Lower leg skin (tissue), 3 donors: ENCODE results near the gene CHD5.

Experiments used
- POLR2A ChIP-seq, 2 donors: fragments of 450-650 bp; IDR thresholded peaks; one replicate each; pipeline ENCODE4 v1.6.1; 2016 to 2017; ENCODE audit warnings: antibody characterized with exemption in 2 of 2, mild to moderate bottlenecking in 1 of 2, moderate library complexity in 1 of 2
- TF ChIP-seq, protein P1 (sequence below), 3 donors: fragments of 450-650 bp; IDR thresholded peaks; one replicate each; pipeline ENCODE4 v1.5.1; 2016; ENCODE audit warnings: antibody characterized with exemption in 3 of 3, mild to moderate bottlenecking in 3 of 3, moderate library complexity in 2 of 3

GRCh38 chr1:6091823-6092109 lies 88.4 kb downstream of the CHD5 start:
- TF ChIP-seq, protein P1, sequence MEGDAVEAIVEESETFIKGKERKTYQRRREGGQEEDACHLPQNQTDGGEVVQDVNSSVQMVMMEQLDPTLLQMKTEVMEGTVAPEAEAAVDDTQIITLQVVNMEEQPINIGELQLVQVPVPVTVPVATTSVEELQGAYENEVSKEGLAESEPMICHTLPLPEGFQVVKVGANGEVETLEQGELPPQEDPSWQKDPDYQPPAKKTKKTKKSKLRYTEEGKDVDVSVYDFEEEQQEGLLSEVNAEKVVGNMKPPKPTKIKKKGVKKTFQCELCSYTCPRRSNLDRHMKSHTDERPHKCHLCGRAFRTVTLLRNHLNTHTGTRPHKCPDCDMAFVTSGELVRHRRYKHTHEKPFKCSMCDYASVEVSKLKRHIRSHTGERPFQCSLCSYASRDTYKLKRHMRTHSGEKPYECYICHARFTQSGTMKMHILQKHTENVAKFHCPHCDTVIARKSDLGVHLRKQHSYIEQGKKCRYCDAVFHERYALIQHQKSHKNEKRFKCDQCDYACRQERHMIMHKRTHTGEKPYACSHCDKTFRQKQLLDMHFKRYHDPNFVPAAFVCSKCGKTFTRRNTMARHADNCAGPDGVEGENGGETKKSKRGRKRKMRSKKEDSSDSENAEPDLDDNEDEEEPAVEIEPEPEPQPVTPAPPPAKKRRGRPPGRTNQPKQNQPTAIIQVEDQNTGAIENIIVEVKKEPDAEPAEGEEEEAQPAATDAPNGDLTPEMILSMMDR (IDR thresholded peaks at IDR 0.05): no peak
- no peak for TF ChIP-seq POLR2A (IDR thresholded peaks at IDR 0.05)
